ENCODE measurements around the gene CLCN5.
A peak's percentile ranks its signal among the peaks of the same experiment; 100 is the strongest.

CLCN5 gene

GRCh38 chrX:49922291-49923241 lies at the start of gene CLCN5:
CLCN5 (plus strand) TSS chrX:49922596; CDS start chrX:49925299, 2,703 bp downstream.
- DNase-seq (ENCODE audit: low read depth in 3 of 3), result peak; percentile 79 to 90 (median 89)

DNA sequence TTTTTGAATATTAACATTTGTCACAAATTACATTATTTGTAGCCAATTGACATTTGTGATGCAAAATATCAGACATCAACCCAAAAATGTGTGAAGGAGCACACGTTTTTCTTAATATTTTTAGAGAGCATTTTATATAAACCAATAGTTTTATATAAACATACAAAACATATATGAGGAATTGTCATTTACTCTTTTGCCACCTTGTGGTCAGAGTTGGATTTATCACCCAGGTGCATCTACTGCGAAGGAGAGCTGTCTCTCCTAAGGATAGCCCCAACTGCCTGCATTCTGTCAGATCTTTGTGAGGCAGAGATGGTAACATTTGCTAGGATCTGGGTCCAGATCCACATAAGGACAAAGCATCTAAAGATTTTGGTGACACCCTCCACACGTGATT lies 45.6 kb upstream of the CLCN5 start:
- DNase-seq (ENCODE audit: low read depth in 3 of 3), result no peak

DNA sequence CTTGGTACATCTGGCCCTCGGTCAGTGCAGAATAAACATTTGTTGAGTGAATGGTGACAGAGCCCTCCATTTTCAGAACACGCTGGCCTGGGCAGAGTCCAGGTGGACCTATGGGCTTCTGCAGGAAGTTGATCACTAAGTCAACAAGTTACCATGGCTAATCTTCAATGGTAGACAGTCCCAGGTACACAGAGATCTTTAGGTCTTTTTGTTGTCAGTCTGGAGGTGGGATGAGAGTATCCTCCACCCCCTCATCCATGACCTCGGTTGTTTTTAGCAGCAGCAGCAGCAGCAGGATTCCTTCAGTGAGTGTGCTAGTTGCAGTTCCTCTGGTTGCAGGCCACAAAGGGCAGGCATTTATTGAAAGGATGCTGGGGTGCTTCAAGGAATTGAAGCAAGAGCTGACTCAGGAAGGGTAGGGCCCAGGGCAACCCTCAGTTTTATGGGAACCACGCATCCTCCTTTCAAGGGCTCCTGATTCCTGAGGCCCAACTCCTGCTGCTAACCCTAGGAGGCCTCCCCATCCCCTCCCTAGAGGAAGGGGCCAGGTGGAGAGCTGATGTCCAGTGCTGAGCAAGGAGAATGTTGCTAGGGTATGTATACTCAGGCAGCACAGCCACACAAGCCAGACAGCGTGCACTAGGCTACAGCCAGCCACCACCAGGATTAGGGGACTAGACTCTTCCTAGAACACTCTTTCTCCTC lies 44.8 kb upstream of the CLCN5 start:
- DNase-seq (ENCODE audit: low read depth in 3 of 3), result no peak

GRCh38 chrX:49878128-49878833 lies 44.1 kb upstream of the CLCN5 start:
- no peak for DNase-seq (ENCODE audit: low read depth in 3 of 3)

GRCh38 chrX:49878834-49879655 lies 43.4 kb upstream of the CLCN5 start, which contains the start of gene USP27X:
USP27X (plus strand) TSS chrX:49879484; CDS start chrX:49880308, 824 bp downstream.
- DNase-seq (ENCODE audit: low read depth in 3 of 3), result peak; percentile 49 to 72 (median 65)

DNA sequence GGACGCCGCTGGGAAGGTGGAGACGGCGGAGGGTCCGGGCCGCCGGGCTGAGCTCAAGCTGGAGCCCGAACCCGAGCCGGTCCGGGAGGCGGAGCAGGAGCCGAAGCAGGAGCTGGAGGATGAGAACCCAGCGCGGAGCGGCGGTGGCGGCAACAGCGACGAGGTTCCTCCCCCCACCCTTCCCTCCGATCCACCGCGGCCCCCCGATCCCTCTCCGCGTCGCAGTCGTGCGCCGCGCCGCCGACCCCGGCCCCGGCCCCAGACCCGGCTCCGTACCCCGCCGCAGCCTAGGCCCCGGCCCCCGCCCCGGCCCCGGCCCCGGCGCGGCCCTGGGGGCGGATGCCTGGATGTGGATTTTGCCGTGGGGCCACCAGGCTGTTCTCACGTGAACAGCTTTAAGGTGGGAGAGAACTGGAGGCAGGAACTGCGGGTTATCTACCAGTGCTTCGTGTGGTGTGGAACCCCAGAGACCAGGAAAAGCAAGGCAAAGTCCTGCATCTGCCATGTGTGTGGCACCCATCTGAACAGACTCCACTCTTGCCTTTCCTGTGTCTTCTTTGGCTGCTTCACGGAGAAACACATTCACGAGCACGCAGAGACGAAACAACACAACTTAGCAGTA lies 42.6 kb upstream of the CLCN5 start:
- no peak for DNase-seq (ENCODE audit: low read depth in 3 of 3)

DNA sequence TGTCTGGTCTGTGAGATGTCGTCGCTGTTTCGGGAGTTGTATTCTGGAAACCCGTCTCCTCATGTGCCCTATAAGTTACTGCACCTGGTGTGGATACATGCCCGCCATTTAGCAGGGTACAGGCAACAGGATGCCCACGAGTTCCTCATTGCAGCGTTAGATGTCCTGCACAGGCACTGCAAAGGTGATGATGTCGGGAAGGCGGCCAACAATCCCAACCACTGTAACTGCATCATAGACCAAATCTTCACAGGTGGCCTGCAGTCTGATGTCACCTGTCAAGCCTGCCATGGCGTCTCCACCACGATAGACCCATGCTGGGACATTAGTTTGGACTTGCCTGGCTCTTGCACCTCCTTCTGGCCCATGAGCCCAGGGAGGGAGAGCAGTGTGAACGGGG lies 41.7 kb upstream of the CLCN5 start:
- DNase-seq (ENCODE audit: low read depth in 3 of 3), result no peak

GRCh38 chrX:49884290-49884862 lies 38.0 kb upstream of the CLCN5 start:
- DNase-seq (ENCODE audit: low read depth in 3 of 3), result peak; percentile 27 to 34 (median 32)

GRCh38 chrX:49892542-49892941 lies 29.9 kb upstream of the CLCN5 start:
- DNase-seq (ENCODE audit: low read depth in 3 of 3), result no peak

DNA sequence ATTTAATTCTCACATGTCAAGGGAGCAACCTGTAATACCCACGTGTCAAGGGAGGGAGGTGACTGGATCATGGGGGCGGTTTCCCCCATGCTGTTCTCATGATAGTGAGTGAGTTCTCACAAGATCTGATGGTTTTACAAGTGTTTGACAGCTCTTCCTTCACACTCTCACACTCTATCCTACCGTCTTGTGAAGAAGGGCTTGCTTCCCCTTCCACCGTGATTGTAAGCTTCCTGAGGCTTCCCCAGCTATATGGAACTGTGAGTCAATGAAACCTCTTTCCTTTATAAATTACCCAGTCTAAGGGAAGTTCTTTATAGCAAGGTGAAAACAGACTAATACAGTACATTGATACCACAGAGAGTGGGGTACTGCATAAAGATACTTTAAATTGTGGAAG lies 25.4 kb upstream of the CLCN5 start:
- DNase-seq (ENCODE audit: low read depth in 3 of 3), result no peak

GRCh38 chrX:49901048-49901447 lies 21.3 kb upstream of the CLCN5 start:
- DNase-seq (ENCODE audit: low read depth in 3 of 3), result no peak

GRCh38 chrX:49910344-49910743 lies 12.1 kb upstream of the CLCN5 start:
- no peak for DNase-seq (ENCODE audit: low read depth in 3 of 3)

GRCh38 chrX:49912086-49912485 lies 10.3 kb upstream of the CLCN5 start:
- no peak for DNase-seq (ENCODE audit: low read depth in 3 of 3)

DNA sequence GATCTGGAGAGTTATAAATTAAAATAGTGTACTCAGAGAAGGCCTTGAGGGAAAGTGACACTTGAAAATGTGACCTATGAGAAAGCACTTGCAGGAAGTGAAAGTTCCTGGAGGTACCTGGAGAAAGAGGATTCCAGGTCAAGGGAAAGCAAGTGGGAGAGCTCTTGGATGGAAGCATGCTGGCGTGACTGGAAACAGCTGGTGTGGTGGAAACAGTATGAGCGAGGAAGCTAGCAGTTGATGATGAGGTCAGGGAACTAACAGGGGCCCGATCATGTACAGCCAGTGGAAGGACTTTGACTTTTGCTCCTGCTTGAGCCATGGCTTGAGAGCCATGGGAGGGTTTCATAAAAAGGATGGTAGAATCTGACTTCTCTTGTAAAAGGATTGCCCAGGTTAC lies 9.5 kb upstream of the CLCN5 start:
- no peak for DNase-seq (ENCODE audit: low read depth in 3 of 3)

DNA sequence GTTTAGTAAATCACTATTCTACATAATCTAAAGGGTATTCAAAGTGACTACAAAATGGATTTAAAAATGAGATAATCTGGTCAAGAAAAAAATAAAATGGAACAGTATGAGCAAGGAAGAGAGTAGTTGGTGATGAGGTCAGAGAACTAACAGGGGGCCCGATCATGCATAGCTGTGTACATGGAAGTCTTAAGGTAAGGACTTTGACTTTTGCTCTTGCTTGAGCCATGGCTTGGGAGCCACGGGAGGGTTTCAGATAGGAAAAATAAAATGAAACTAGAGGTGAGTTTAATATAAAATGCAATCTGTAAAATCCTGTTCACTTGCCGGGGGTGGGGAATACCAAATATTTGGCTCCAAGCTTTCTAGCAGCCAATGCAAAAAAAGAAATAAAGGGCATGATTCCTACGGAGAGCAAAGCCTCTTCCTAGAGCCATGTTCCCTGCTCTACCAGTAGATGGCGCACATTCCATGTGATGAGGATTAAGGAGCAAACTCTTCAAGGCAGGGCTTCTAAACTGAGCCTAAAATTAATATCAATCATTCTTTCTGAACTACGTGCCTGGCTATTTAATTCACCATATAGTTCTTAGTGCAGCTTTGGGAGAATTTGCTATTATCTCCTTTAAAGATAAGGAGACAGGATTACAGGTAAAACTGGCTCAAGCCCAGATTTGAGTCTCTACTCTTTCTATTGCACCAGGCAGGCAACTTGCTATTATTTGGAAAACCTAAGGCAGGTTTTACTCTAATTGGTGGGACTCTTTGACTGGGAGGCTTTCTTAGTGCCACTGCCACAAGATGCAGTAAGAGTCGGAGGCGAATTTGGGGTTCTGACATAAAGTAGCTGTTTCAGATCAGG lies 6.8 kb upstream of the CLCN5 start:
- DNase-seq (ENCODE audit: low read depth in 3 of 3), result peak in 1 of 3 experiments; percentile 6

GRCh38 chrX:49919617-49920016 lies 2.8 kb upstream of the CLCN5 start:
- DNase-seq (ENCODE audit: low read depth in 3 of 3), result peak in 1 of 3 experiments; percentile 1

- DNase-seq (ENCODE audit: low read depth in 3 of 3), result no peak
These were observed 1.3 kb upstream of the CLCN5 start for GRCh38 chrX:49921109-49921508.

GRCh38 chrX:49925176-49925575 lies 2.8 kb downstream of the CLCN5 start:
- DNase-seq (ENCODE audit: low read depth in 3 of 3), result no peak

GRCh38 chrX:49930039-49930438 lies 7.6 kb downstream of the CLCN5 start:
- DNase-seq (ENCODE audit: low read depth in 3 of 3), result no peak
